Fibroblast of lung (primary cell): ENCODE measurements around the gene CXCR1.

Experiments used
- EZH2 ChIP-seq: IDR thresholded peaks from 2 replicates; pipeline ENCODE4 v1.5.1; 2012; ENCODE audit warnings: low read length, control low read depth, mild to moderate bottlenecking; ENCODE audit errors: missing control alignments
- TF ChIP-seq, protein P1 (sequence below), 2 donors: IDR thresholded peaks in 1 of 2; conservative IDR thresholded peaks in 1 of 2; 1 replicate in 1 of 2; 2 replicates in 1 of 2; pipeline ENCODE4 v1.5.1; 2011 to 2012; ENCODE audit warnings: low read length in 2 of 2, control low read depth in 1 of 2, inconsistent platforms in 1 of 2, low read depth in 1 of 2, mild to moderate bottlenecking in 1 of 2

- no peak for TF ChIP-seq EZH2
- TF ChIP-seq, protein P1, sequence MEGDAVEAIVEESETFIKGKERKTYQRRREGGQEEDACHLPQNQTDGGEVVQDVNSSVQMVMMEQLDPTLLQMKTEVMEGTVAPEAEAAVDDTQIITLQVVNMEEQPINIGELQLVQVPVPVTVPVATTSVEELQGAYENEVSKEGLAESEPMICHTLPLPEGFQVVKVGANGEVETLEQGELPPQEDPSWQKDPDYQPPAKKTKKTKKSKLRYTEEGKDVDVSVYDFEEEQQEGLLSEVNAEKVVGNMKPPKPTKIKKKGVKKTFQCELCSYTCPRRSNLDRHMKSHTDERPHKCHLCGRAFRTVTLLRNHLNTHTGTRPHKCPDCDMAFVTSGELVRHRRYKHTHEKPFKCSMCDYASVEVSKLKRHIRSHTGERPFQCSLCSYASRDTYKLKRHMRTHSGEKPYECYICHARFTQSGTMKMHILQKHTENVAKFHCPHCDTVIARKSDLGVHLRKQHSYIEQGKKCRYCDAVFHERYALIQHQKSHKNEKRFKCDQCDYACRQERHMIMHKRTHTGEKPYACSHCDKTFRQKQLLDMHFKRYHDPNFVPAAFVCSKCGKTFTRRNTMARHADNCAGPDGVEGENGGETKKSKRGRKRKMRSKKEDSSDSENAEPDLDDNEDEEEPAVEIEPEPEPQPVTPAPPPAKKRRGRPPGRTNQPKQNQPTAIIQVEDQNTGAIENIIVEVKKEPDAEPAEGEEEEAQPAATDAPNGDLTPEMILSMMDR (conservative IDR thresholded peaks at IDR 0.05 in 1 of 2, IDR thresholded peaks at IDR 0.05 in 1 of 2; ENCODE audit: low read depth in 1 of 2, low read length in 2 of 2), result no peak
Observed at GRCh38 chr2:218214116-218214515, 47.4 kb upstream of the CXCR1 start.
